IPS-20b (cell line): ENCODE data around the gene HIPK3.
A peak's percentile ranks its signal among the peaks of the same experiment; 100 is the strongest.
"Not testable (repeated sequence)": the region's sequence is repeated elsewhere in the genome, so short reads cannot be mapped to it uniquely, and the experiment has no call there.

Source experiments
- H3K27ac ChIP-seq: one replicate; pipeline ENCODE4 v1.5.1; 2013; ENCODE audit warnings: low read length
- H3K27me3 ChIP-seq: 2 replicates; pipeline ENCODE4 v1.6.1; 2013; ENCODE audit warnings: mild to moderate bottlenecking, low read length, inconsistent platforms; ENCODE audit not compliant: insufficient read depth
- H3K36me3 ChIP-seq: 2 replicates; pipeline ENCODE4 v1.6.1; 2013; ENCODE audit warnings: low read depth, mild to moderate bottlenecking, inconsistent platforms, low read length, moderate library complexity; ENCODE audit not compliant: insufficient read depth
- H3K4me1 ChIP-seq: 2 replicates; pipeline ENCODE4 v1.6.1; 2013; ENCODE audit warnings: mild to moderate bottlenecking, control low read depth, inconsistent platforms, low read length, moderate library complexity; ENCODE audit not compliant: insufficient read depth
- H3K4me3 ChIP-seq: 2 replicates; pipeline ENCODE4 v1.5.1; 2013; ENCODE audit warnings: mild to moderate bottlenecking, low read length, inconsistent platforms
- H3K9ac ChIP-seq: 2 replicates; pipeline ENCODE4 v1.6.1; 2013; ENCODE audit warnings: low read depth, mild to moderate bottlenecking, inconsistent platforms, low read length, moderate library complexity
- H3K9me3 ChIP-seq: 2 replicates; pipeline ENCODE4 v1.6.1; 2013; ENCODE audit warnings: mild to moderate bottlenecking, low read depth, low read length, inconsistent platforms; ENCODE audit not compliant: insufficient read depth

HIPK3 gene

DNA sequence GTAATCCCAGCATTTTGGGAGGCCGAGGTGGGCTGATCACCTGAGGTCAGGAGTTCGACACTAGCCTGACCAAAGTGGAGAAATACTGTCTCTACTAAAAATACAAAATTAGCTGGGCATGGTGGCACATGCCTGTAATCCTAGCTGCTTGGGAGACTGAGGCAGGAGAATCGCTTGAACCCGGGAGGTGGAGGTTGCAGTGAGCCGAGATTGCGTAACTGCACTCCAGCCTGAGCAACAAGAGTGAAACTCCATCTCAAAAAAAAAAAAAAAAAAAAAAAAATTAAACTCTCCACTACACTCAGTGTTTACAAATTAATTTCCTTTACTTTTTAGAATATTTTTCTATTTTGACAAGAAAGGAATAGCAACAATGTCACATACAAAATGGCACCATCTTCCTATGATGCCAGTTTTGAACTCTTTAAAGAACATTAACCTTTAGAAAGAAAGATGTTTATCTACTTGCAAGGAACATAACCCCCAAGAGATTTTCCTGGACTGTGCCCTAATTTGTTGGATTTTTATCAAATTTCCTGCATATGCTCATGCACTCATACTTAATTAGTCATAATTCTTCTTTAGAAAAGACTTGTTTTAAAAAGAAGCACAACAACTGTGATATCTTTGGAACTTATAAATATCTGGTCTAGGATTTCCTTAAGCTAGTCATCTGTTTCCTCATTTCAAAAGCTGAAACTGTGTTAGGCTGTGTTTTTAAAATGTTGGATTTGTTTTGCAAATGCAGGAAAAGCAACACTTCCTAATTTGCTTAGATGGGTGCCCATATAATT, 22.6 kb upstream of the HIPK3 start:
- no peaks in the 10 kb centered on the region for H3K27me3 ChIP-seq
- H3K4me3 ChIP-seq: no peak overlapping the region
- no peaks in the 10 kb centered on the region for H3K9me3 ChIP-seq
- no peak overlapping the region for H3K9ac ChIP-seq
- no peaks in the 10 kb centered on the region for H3K4me1 ChIP-seq
- H3K36me3 ChIP-seq: no peaks in the 10 kb centered on the region
- H3K27ac ChIP-seq: no peak overlapping the region

DNA sequence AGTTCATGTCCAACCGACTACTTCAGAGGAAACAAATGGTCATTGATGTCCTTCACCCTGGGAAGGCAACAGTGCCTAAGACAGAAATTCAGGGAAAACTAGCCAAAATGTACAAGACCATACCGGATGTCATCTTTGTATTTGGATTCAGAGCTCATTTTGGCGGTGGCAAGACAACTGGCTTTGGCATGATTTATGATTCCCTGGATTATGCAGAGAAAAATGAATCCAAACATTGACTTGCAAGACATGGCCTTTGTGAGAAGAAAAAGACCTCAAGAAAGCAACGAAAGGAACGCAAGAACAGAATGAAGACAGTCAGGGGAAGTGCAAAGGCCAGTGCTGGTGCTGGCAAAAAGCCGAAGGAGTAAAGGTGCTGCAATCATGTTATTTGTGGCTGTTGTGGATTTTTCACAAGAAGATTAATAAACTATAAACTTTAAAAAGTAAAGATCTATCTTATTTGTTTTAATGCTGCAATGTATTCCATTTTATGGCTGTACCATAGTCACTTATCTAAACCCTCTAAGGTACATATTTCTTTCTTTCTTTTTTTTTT, 20.1 kb upstream of the HIPK3 start:
- Histone ChIP-seq H3K9me3 (no peaks in the 10 kb centered on the region), H3K9ac (no peak overlapping the region), H3K27ac (no peak overlapping the region), H3K36me3 (no peaks in the 10 kb centered on the region), H3K4me3 (no peak overlapping the region), H3K4me1 (no peaks in the 10 kb centered on the region), H3K27me3 (no peaks in the 10 kb centered on the region)

DNA sequence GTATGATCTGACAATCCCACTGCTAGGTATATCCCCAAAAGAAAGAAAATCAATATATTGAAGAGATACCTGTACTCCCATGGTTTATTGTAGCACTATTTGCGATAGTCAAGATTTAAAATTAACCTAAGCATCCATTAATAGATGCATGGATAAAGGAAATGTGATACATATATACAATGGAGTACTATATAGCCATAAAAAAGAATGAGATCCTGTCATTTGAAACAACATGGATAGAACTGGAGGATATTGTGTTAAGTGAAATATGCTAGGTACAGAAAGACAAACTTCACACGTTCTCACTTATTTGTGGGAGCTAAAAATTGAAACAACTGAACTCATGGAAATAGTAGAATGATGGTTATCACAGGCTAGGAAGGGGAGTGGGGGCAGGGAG, 14.6 kb upstream of the HIPK3 start:
- no peaks in the 10 kb centered on the region for H3K4me1 ChIP-seq
- peaks cover 4% of the 10 kb centered on the region; the same call in 1 of the 2 replicates for H3K9me3 ChIP-seq
- H3K4me3 ChIP-seq: no peak overlapping the region
- H3K9ac ChIP-seq: no peak overlapping the region
- H3K27ac ChIP-seq: no peak overlapping the region
- H3K27me3 ChIP-seq: no peaks in the 10 kb centered on the region
- H3K36me3 ChIP-seq: no peaks in the 10 kb centered on the region

DNA sequence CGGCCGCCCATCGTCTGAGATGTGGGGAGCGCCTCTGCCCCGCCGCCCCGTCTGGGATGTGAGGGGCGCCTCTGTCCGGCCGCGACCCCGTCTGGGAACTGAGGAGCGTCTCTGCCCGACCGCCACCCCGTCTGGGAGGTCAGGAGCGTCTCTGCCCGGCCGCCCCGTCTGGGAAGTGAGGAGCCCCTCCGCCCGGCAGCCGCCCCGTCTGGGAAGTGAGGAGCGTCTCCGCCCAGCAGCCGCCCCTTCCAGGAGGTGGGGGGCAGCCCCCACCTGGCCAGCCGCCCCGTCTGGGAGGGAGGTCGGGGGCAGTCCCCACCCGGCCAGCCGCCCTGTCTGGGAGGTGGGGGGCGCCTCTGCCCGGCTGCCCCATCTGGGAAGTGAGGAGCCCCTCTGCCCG, 13.5 kb upstream of the HIPK3 start:
- H3K9ac ChIP-seq, H3K27me3 ChIP-seq, H3K27ac ChIP-seq, H3K9me3 ChIP-seq, H3K4me1 ChIP-seq, H3K4me3 ChIP-seq, H3K36me3 ChIP-seq: not testable (repeated sequence)

DNA sequence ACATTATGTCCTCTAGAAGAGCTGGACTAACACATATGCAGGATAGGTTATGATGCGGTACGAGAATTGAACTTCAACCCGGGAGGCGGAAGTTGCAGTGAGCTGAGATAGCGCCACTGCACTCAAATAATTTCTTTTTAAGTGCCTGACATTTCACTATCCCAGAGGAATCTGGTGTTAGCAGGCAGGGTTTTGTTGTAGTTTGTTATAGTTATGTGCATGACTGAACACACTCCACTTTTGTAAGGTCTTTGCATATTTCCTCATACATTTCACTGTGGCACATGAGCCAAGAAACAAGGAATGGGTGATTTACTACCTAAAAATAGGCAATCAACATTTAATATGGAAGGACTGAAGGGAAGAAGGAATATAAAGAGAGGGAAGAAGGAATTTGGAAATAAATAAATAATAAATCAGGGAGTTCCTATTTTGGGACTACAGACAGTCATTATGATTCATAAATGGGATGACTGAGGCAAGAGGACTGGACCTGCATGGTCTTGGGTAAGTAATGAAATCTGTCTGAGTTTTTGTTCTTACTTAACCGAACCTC, 8.7 kb upstream of the HIPK3 start:
- Histone ChIP-seq H3K27ac (no peak overlapping the region), H3K36me3 (no peaks in the 10 kb centered on the region), H3K4me3 (no peak overlapping the region), H3K9ac (no peak overlapping the region), H3K27me3 (no peaks in the 10 kb centered on the region), H3K9me3 (no peaks in the 10 kb centered on the region), H3K4me1 (no peaks in the 10 kb centered on the region)

DNA sequence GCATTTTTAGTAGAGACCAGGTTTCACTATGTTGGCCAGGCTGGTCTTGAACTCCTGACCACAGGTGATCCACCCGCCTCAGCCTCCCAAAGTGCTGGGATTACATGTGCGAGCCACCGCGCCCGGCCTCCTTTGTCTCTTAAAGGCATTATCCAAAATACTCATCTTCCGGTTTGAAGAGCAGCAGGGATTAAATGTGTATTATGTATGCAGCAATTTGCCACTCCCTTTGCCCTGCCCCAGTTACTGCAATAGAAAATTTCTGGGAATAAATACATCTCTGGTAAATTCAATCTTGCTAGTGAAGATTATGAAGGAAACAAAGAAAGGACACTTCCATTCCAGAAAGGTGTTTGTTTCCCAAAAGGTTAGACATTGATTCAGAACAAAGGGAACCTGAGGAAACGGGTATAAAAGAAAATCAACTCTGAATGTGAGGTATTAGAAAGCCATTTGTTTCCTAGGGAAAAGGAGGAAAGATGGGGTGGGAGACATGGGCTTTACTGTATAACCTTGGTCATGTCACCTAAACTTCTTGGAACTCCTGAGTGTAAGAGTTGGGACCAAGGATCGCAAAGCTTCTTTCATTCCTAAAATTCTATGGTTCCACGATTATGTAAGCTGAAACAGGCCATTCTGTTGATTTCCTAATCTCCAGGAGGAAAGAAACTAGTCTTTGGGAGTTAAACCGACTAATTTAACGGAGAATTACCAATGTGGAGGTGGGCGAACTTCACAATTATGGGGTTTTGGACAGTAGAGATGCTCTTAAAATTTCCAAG, 959 bp upstream of the HIPK3 start:
- Histone ChIP-seq H3K27ac (no peak overlapping the region), H3K36me3 (no peaks in the 10 kb centered on the region), H3K27me3 (peaks cover 6% of the 10 kb centered on the region; the same call in 1 of the 2 replicates), H3K9me3 (no peaks in the 10 kb centered on the region), H3K4me3 (peak overlapping the region; percentile 87), H3K4me1 (peaks cover 4% of the 10 kb centered on the region; the same call in 1 of the 2 replicates), H3K9ac (peak overlapping the region; percentile 73)

DNA sequence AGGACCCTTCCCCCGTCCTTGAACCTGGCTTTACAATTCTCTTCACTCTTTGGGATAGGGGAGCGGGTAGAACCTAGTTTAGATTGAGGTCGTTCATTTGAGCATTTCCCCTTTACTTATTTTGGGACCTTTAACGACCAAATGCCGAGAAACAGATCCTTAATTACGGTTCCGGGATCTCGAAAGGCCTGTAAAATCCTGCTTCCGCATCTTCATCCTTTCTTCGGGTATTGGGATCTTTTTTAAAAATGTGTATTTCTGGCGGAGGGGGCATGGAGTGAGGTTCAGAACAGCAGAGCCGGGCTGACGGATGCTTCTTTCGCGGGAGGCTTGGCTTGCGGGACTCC, 395 bp upstream of the HIPK3 start:
- H3K9me3 ChIP-seq: no peaks in the 10 kb centered on the region
- peak overlapping the region; percentile 73 for H3K9ac ChIP-seq
- peaks cover 6% of the 10 kb centered on the region; the same call in 1 of the 2 replicates for H3K27me3 ChIP-seq
- H3K4me1 ChIP-seq: peaks cover 4% of the 10 kb centered on the region; the same call in 1 of the 2 replicates
- peak overlapping the region; percentile 87 for H3K4me3 ChIP-seq
- no peak overlapping the region for H3K27ac ChIP-seq
- no peaks in the 10 kb centered on the region for H3K36me3 ChIP-seq

DNA sequence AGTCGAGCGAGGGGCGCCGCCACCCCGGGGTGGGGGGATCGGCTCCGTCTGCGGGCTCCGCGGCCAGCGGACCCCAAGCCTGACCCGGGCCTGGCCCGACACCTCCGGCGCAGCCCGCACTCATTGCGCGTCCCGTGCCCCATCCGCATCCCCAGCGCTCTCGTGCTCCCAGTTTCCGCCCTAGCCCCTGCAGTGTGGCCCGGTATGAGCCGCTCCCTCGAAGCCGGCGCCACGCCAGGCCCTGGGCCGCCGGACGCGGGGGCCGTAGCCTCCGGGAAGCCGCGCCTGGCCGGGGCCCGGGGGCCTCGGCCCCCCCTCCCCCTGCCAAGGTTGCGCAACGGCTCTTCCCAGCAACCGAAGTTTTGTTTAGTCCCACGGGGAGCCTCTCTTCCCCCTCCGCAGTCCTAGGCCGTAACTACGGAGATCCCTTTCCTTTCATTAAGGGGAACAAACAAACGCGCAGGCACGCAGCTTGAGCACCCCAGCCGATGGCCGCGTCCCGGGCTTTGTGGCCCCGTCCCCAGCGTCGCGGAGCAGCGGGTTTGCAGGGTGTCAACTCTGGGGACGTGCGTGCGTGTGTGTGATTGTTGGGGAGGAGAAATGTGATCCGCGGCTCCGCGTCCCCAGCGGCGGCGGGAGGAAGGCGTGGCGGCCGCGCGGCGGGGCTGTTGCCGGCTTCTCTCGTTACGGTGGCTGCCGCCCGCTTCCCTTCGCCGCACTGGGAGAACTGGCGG, 883 bp downstream of the HIPK3 start:
- Histone ChIP-seq H3K9ac (peak overlapping the region; percentile 94), H3K27me3 (peaks cover 6% of the 10 kb centered on the region; the same call in 1 of the 2 replicates), H3K36me3 (no peaks in the 10 kb centered on the region), H3K4me1 (peaks cover 4% of the 10 kb centered on the region; the same call in 1 of the 2 replicates), H3K27ac (peak overlapping the region; percentile 92), H3K9me3 (no peaks in the 10 kb centered on the region), H3K4me3 (peak overlapping the region; percentile 87)

DNA sequence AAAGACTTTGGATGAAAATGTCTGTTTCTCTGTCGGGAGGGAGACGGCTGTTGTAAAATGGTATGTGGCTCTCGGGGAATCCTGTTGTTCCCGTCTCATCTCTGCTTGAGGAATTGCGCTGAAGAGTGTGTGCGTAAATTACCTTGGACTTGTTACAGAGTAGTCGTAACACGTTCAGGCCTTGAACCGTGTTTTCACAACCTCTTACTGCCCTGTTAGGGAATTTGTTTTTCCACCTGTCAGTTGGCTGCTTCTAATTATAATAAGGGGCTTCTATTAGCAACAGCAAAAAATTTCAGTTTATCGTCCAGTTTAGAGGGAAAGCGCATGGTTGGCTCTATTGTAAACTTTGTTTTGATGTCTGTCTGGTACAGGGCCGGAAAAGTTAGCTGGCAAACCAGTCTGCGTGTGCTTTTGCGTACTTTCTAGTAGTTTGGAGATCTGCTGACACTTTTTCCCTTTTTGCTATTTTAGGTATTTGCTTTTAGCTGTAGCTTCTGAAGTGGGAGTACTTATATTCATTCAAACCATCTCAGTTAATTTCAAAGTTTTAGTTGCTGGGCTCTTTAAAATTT, 1.5 kb downstream of the HIPK3 start:
- peaks cover 6% of the 10 kb centered on the region; the same call in 1 of the 2 replicates for H3K27me3 ChIP-seq
- H3K27ac ChIP-seq: no peak overlapping the region
- peak overlapping the region; percentile 87 for H3K4me3 ChIP-seq
- no peaks in the 10 kb centered on the region for H3K9me3 ChIP-seq
- H3K9ac ChIP-seq: peak overlapping the region; percentile 94; the same call in 1 of the 2 replicates
- H3K36me3 ChIP-seq: no peaks in the 10 kb centered on the region
- peaks cover 4% of the 10 kb centered on the region; the same call in 1 of the 2 replicates for H3K4me1 ChIP-seq

DNA sequence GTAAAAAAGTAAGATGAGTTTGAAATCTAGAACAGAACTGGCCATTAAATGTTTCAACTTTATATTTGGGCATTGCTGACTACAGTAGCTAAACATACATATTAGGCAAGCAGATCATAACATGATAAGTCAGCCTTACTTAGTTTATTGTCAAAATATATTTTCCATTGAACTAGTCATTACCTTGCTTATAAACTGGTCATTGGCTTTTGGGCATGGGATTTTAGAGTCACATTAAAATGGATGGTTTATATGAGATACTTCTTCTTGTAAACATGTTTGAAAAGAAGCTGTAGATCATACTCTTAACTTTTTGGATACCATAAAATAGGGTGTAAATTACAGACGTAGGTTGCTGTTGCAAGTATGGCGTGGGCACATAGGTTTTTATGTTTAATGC, 2.7 kb downstream of the HIPK3 start:
- Histone ChIP-seq H3K36me3 (no peaks in the 10 kb centered on the region), H3K27me3 (peaks cover 6% of the 10 kb centered on the region; the same call in 1 of the 2 replicates), H3K9ac (no peak overlapping the region), H3K4me1 (peaks cover 4% of the 10 kb centered on the region; the same call in 1 of the 2 replicates), H3K9me3 (no peaks in the 10 kb centered on the region), H3K27ac (no peak overlapping the region), H3K4me3 (peak overlapping the region; percentile 87)

DNA sequence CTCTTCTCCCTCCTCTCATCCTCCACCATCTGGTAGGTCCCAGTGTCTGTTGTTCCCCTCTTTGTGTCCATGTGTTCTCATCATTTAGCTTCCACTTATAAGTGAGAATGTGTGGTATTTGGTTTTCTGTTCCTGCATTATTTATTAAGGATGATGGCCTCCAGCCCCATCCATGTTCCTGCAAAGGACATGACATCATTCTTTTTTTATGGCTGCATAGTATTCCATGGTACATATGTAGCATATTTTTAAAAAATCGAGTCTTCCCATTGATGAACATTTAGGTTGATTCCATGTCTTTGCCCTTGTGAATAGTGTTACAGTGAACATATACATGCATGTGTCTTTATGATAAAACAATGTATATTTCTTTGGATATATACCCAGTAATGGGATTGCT, 4.2 kb downstream of the HIPK3 start:
- not testable (repeated sequence) for H3K9me3 ChIP-seq, H3K9ac ChIP-seq, H3K36me3 ChIP-seq, H3K4me3 ChIP-seq, H3K27me3 ChIP-seq, H3K4me1 ChIP-seq, H3K27ac ChIP-seq
